Trophoblast cell (in vitro differentiated cells and primary cell): ENCODE results near the gene LGALS7.
A peak's percentile ranks its signal among the peaks of the same experiment; 100 is the strongest.
"Not testable (repeated sequence)": the region's sequence is repeated elsewhere in the genome, so short reads cannot be mapped to it uniquely, and the experiment has no call there.

Experiments used
- DNase-seq, 2 donors: peaks; one replicate each; pipeline ENCODE4 v3.0.0-alpha.2; 2016
- H2AFZ ChIP-seq: 2 replicates; pipeline ENCODE4 v1.6.1; 2013; ENCODE audit warnings: low read length, moderate library complexity, mild to moderate bottlenecking; ENCODE audit not compliant: insufficient read depth, poor library complexity
- H2AK5ac ChIP-seq: 2 replicates; pipeline ENCODE4 v1.6.1; 2013; ENCODE audit warnings: mild to moderate bottlenecking, low read length
- H2BK120ac ChIP-seq: 2 replicates; pipeline ENCODE4 v1.6.1; 2013; ENCODE audit warnings: low read length, mild to moderate bottlenecking, moderate library complexity; ENCODE audit not compliant: insufficient read depth, poor library complexity
- H2BK12ac ChIP-seq: 2 replicates; pipeline ENCODE4 v1.6.1; 2013; ENCODE audit warnings: mild to moderate bottlenecking, low read length, moderate library complexity
- H2BK5ac ChIP-seq: 2 replicates; pipeline ENCODE4 v1.6.1; 2013; ENCODE audit warnings: low read length, low read depth, moderate library complexity, mild to moderate bottlenecking; ENCODE audit not compliant: poor library complexity
- H3K14ac ChIP-seq: 2 replicates; pipeline ENCODE4 v1.6.1; 2013; ENCODE audit warnings: mild to moderate bottlenecking, low read length
- H3K18ac ChIP-seq: 2 replicates; pipeline ENCODE4 v1.6.1; 2013; ENCODE audit warnings: mild to moderate bottlenecking, low read length
- H3K23ac ChIP-seq: 2 replicates; pipeline ENCODE4 v1.6.1; 2013; ENCODE audit warnings: low read length
- H3K27ac ChIP-seq: 2 replicates; pipeline ENCODE4 v1.5.1; 2013; ENCODE audit warnings: low read depth, mild to moderate bottlenecking, inconsistent platforms, low read length, moderate library complexity
- H3K27me3 ChIP-seq: 2 replicates; pipeline ENCODE4 v1.6.1; 2013; ENCODE audit warnings: inconsistent platforms, mild to moderate bottlenecking, low read length, moderate library complexity; ENCODE audit not compliant: insufficient read depth
- H3K36me3 ChIP-seq, 2 experiments: 1 replicate in 1 of 2; 2 replicates in 1 of 2; pipeline ENCODE4 v1.6.1; 2013; ENCODE audit warnings: low read length in 2 of 2, mild to moderate bottlenecking in 2 of 2, moderate library complexity in 1 of 2; ENCODE audit not compliant: insufficient read depth in 2 of 2, control insufficient read depth in 1 of 2
- H3K4ac ChIP-seq: 2 replicates; pipeline ENCODE4 v1.6.1; 2013; ENCODE audit warnings: low read depth, mild to moderate bottlenecking, low read length, moderate library complexity
- H3K4me1 ChIP-seq, 2 experiments: 1 replicate in 1 of 2; 2 replicates in 1 of 2; pipeline ENCODE4 v1.6.1; 2013; ENCODE audit warnings: low read length in 2 of 2, mild to moderate bottlenecking in 2 of 2, moderate library complexity in 1 of 2; ENCODE audit not compliant: insufficient read depth in 2 of 2, control insufficient read depth in 1 of 2
- H3K4me2 ChIP-seq: 2 replicates; pipeline ENCODE4 v1.6.1; 2013; ENCODE audit warnings: inconsistent platforms, mild to moderate bottlenecking, low read length, moderate library complexity
- H3K4me3 ChIP-seq: 2 replicates; pipeline ENCODE4 v1.5.1; 2013; ENCODE audit warnings: mild to moderate bottlenecking, low read depth, low read length, inconsistent platforms
- H3K79me1 ChIP-seq: one replicate; pipeline ENCODE4 v1.6.1; 2013; ENCODE audit warnings: low read length
- H3K79me2 ChIP-seq: 2 replicates; pipeline ENCODE4 v1.6.1; 2013; ENCODE audit warnings: low read length, mild to moderate bottlenecking; ENCODE audit not compliant: control insufficient read depth, insufficient read depth, poor library complexity
- H3K9ac ChIP-seq: 2 replicates; pipeline ENCODE4 v1.6.1; 2013; ENCODE audit warnings: mild to moderate bottlenecking, low read length
- H3K9me3 ChIP-seq: 2 replicates; pipeline ENCODE4 v1.6.1; 2013; ENCODE audit warnings: low read depth, mild to moderate bottlenecking, control low read depth, inconsistent platforms, low read length; ENCODE audit not compliant: insufficient read depth
- H4K12ac ChIP-seq: 2 replicates; pipeline ENCODE4 v1.6.1; 2013; ENCODE audit warnings: low read depth, mild to moderate bottlenecking, low read length, moderate library complexity
- H4K8ac ChIP-seq: 2 replicates; pipeline ENCODE4 v1.6.1; 2013; ENCODE audit warnings: low read depth, mild to moderate bottlenecking, low read length, moderate library complexity
- H4K91ac ChIP-seq: one replicate; pipeline ENCODE4 v1.6.1; 2013; ENCODE audit warnings: low read depth, mild to moderate bottlenecking, low read length, moderate library complexity
- WGBS: extraction: QIAGEN DNeasy Blood & Tissue Kit; methylation state at CpG from one replicate; pipeline ENCODE4 v1.1.7; 2013; ENCODE audit warnings: missing lambda C conversion rate; ENCODE audit not compliant: insufficient read length, insufficient coverage; ENCODE audit errors: extremely low coverage; 5-methylcytosine and 5-hydroxymethylcytosine counted together

LGALS7 gene

DNA sequence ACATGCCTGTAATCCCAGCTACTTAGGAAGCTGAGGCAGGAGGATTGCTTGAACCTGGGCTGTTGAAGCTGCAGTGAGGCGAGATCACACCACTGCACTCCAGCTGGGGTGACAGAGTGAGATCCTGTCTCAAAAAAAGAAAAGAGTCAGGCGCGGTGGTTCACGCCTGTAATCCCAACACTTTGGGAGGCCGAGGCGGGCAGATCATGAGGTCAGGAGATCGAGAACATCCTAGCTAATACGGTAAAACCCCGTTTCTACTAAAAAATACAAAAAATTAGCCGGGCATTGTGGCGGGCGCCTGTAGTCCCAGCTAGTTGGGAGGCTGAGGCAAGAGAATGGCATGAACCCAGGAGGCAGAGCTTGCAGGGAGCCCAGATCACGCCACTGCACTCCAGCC, 8.9 kb upstream of the LGALS7 start:
- H3K79me2 ChIP-seq, H3K23ac ChIP-seq, H2AFZ ChIP-seq, H3K36me3 ChIP-seq, H4K8ac ChIP-seq, H2BK5ac ChIP-seq, H2BK120ac ChIP-seq, H3K4ac ChIP-seq, H3K18ac ChIP-seq, H3K27ac ChIP-seq, H2AK5ac ChIP-seq, DNase-seq, H3K4me2 ChIP-seq, H3K4me3 ChIP-seq, H3K14ac ChIP-seq, H2BK12ac ChIP-seq, H3K79me1 ChIP-seq, H3K9ac ChIP-seq, H3K9me3 ChIP-seq, H3K4me1 ChIP-seq, H4K12ac ChIP-seq, H4K91ac ChIP-seq, H3K27me3 ChIP-seq: not testable (repeated sequence)
- WGBS = no CpG with 5 or more reads among the region's 13 CpGs

- Histone ChIP-seq H3K4ac (no peak overlapping the region), H2BK12ac (no peak overlapping the region), H3K18ac (no peak overlapping the region), H2AFZ (no peak overlapping the region), H3K79me2 (no peaks in the 10 kb centered on the region), H3K9me3 (no peaks in the 10 kb centered on the region), H3K4me3 (no peak overlapping the region), H3K23ac (peak overlapping the region; percentile 61), H3K4me1 (no peaks in the 10 kb centered on the region), H4K8ac (no peak overlapping the region), H3K79me1 (peaks cover 1% of the 10 kb centered on the region), H3K14ac (no peak overlapping the region), H3K9ac (no peak overlapping the region), H2BK5ac (no peak overlapping the region), H3K27me3 (no peaks in the 10 kb centered on the region), H3K27ac (no peak overlapping the region), H3K36me3 (no peaks in the 10 kb centered on the region), H2AK5ac (no peak overlapping the region), H3K4me2 (no peak overlapping the region), H4K12ac (no peak overlapping the region), H4K91ac (no peak overlapping the region), H2BK120ac (no peak overlapping the region)
- no CpG with 5 or more reads among the region's 7 CpGs for WGBS
- DNase-seq = no peak
These were observed 7.7 kb upstream of the LGALS7 start for GRCh38 chr19:38781058-38781457.

DNA sequence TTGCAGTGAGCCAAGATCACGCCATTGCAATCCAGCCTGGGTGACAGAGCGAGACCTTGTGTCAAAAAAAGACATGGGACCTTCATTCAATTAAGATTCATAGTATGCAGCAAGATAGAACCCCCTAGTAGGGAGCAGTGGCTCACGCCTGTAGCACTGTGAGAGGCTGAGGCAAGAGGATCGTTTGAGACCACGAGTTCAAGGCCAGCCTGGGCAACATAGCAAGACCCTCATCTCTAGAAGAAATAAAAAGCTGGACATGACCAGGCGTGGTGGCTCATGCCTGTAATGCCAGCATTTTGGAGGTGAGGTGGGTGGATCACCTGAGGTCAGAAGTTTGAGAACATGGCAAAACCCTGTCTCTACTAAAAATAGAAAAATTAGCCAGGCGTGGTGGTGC, 7.1 kb upstream of the LGALS7 start:
- peaks cover 1% of the 10 kb centered on the region for H3K79me1 ChIP-seq
- no peak overlapping the region for H2BK5ac ChIP-seq
- no peak overlapping the region for H2BK12ac ChIP-seq
- no peaks in the 10 kb centered on the region for H3K4me1 ChIP-seq
- H3K36me3 ChIP-seq = no peaks in the 10 kb centered on the region
- no peak overlapping the region for H4K91ac ChIP-seq
- no peak overlapping the region for H4K12ac ChIP-seq
- no peak overlapping the region for H3K18ac ChIP-seq
- H2BK120ac ChIP-seq = no peak overlapping the region
- no peak overlapping the region for H3K27ac ChIP-seq
- no peaks in the 10 kb centered on the region for H3K9me3 ChIP-seq
- no peak overlapping the region for H2AK5ac ChIP-seq
- no peak overlapping the region for H3K4me2 ChIP-seq
- WGBS = no CpG with 5 or more reads among the region's 7 CpGs
- no peak for DNase-seq
- H3K14ac ChIP-seq = no peak overlapping the region
- H3K27me3 ChIP-seq = no peaks in the 10 kb centered on the region
- no peak overlapping the region for H3K4ac ChIP-seq
- H3K4me3 ChIP-seq = no peak overlapping the region
- no peak overlapping the region for H3K23ac ChIP-seq
- no peak overlapping the region for H3K9ac ChIP-seq
- no peaks in the 10 kb centered on the region for H3K79me2 ChIP-seq
- no peak overlapping the region for H4K8ac ChIP-seq
- H2AFZ ChIP-seq = no peak overlapping the region

GRCh38 chr19:38778733-38779132, 5.4 kb upstream of the LGALS7 start:
- Histone ChIP-seq H3K4me1 (no peaks in the 10 kb centered on the region), H3K27ac (no peak overlapping the region), H2BK5ac (no peak overlapping the region), H3K79me1 (no peaks in the 10 kb centered on the region), H3K9ac (no peak overlapping the region), H3K4ac (no peak overlapping the region), H2BK12ac (peak overlapping the region; percentile 27), H3K4me3 (no peak overlapping the region), H3K14ac (no peak overlapping the region), H3K27me3 (no peaks in the 10 kb centered on the region), H3K36me3 (no peaks in the 10 kb centered on the region), H3K4me2 (no peak overlapping the region), H3K9me3 (no peaks in the 10 kb centered on the region), H4K12ac (no peak overlapping the region), H3K79me2 (no peaks in the 10 kb centered on the region), H4K91ac (no peak overlapping the region), H2AK5ac (no peak overlapping the region), H4K8ac (no peak overlapping the region), H2BK120ac (no peak overlapping the region), H3K23ac (no peak overlapping the region), H2AFZ (no peak overlapping the region), H3K18ac (no peak overlapping the region)
- no peak for DNase-seq
- no CpG with 5 or more reads among the region's 7 CpGs for WGBS
